Stimulated activated CD8-positive, alpha-beta memory T cell treated with anti-CD3 and anti-CD28 coated beads, Interleukin-7, amount 100 ng/mL, for 48 hours (primary cell): ENCODE measurements around the gene MB21D2.
"Not testable (repeated sequence)": the region's sequence is repeated elsewhere in the genome, so short reads cannot be mapped to it uniquely, and the experiment has no call there.

Source experiments
- DNase-seq, 2 donors: peaks; one replicate each; pipeline ENCODE4 v3.0.0-alpha.2; 2020; ENCODE audit warnings: low read depth in 1 of 2; ENCODE audit errors: extremely low read depth in 1 of 2

MB21D2 gene, protein sequence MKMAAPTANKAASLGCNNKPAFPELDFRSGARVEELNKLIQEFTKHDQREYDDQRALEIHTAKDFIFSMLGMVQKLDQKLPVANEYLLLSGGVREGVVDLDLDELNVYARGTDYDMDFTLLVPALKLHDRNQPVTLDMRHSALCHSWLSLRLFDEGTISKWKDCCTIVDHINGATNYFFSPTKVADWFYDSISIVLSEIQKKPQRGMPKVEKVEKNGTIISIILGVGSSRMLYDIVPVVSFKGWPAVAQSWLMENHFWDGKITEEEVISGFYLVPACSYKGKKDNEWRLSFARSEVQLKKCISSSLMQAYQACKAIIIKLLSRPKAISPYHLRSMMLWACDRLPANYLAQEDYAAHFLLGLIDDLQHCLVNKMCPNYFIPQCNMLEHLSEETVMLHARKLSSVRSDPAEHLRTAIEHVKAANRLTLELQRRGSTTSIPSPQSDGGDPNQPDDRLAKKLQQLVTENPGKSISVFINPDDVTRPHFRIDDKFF

DNA sequence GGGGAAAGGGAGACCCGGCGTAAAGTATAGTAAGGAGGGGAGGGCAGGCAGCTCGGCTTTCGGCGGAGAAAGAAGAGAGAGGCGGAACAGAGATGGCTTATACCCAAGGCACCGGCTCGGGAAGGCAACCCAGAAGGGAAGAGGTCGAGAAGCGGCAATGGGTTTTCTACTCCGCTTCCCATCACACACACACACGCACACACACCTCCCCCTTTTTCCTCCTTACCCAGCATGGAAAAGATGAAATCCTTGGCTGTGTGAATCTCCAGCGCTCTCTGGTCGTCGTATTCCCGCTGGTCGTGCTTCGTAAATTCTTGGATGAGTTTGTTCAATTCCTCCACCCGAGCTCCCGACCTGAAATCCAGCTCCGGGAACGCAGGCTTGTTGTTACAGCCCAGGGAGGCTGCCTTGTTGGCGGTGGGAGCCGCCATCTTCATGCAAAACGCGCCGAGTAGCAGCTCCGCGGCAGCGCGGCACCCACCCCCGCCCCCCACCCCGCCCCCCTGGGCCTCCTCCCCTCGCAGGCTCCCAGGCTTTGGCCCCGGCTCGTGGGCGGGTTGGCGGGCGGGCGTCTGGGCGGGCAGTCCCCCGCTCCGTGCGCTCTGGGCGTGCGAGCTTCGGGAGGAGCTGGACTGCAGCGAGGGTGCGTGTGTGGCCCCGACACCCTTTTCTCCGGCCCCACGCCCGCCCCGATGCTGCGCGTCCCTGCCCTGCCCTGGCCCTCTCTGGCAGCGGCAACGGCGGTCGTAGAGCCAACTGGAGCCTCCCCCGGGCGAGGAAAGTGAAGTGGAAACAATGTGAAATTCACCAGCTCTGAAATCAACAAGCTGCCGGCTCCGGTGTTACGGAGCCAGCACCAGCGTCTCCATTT is at the start of gene MB21D2:
MB21D2 (minus strand) TSS at position 453 of the 871 bp plus-strand sequence; CDS start at position 437, 16 bp downstream.
- DNase-seq, result peak in 1 of 2 donors; percentile 32

DNA sequence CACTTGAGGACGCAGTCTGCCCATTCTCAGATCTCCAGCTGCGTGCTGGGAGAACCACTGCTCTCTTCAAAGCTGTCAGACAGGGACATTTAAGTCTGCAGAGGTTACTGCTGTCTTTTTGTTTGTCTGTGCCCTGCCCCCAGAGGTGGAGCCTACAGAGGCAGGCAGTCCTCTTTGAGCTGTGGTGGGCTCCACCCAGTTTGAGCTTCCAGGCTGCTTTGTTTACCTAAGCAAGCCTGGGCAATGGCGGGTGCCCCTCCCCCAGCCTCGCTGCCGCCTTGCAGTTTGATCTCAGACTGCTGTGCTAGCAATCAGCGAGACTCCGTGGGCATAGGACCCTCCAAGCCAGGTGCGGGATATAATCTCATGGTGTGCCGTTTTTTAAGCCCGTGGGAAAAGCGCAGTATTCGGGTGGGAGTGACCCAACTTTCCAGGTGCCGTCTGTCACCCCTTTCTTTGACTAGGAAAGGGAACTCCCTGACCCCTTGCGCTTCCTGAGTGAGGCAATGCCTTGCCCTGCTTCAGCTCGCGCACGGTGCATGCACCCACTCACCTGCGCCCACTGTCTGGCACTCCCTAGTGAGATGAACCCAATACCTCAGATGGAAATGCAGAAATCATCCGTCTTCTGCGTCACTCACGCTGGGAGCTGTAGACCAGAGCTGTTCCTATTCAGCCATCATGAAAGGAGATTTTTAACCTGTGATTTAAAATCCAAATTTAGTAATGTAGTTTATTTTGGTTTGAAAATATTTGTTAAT is 47.5 kb upstream of the MB21D2 start:
- not testable (repeated sequence) for DNase-seq

DNA sequence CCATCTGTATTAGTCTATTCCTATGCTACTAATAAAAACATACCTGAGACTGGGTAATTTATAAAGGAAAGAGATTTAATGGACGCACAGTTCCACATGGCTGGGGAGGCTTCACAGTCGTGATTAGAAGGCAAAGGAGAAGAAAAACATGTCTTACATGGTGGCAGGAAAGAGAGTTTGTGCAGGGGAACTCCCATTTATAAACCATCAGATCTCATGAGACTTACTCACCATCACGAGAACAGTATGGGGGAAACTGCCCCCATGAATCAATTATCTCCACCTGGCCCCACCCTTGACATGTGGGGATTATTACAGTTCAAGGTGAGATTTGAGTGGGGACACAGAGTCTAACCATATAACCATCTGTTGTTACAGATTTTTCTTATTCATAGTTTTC is 42.1 kb upstream of the MB21D2 start:
- no peak for DNase-seq

DNA sequence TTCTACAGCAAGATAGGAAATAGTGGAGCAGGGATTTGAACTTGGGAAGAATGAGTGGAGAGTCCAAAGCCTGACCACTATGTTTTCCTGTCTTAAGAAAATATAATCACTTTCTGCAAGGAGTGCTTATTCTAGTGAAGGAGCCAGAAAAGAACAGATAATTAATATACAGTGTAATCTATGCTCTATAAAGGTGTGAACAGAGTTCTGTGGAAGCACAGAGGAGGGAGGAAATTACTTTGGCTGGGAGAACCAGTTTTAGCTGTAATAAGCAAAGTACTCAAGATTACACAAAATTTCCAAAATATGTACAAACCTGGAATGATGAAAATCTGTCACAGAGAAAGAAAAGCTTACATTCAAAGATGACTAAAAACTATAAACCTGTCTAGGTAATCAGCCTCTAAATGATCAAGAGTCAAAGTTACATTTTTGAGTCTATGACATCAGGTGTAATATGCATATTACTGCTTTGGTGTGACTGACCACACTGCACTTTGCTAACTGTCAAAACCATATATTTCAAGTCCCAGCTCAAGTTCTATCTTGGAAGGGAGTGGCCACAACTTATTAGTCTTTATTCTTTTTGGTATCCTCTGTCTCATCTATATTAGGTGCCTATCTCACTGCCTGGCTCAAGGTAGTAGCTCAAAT is 40.7 kb upstream of the MB21D2 start:
- no peak for DNase-seq

DNA sequence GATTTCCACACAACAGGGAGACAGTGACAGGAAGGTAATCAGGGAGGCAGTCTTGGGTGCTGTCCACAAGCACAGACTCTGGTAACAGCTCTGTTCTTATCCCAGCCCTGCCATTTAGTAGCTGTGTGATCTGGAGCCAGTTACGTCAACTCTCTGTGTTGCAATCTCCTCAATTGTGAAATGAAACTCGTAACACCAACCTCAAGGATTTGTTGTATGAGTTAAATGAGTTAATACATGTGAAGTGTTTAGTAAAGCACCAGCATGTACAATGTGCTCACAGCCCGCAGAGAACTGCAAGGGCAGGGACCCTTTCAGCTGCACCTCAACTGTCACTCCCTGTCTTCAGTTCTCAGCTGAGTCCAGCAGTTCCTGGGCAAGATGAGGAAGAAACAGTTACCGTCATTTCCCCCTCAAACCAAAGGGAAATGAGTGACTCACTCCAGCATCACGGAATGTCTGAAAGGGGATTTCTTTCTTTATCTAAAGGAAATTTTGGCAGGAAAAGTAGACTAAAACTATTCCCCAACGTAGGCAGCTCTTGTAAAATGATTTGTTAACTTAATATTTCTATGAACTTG is 39.9 kb upstream of the MB21D2 start:
- DNase-seq, result peak in 1 of 2 donors; percentile 17

DNA sequence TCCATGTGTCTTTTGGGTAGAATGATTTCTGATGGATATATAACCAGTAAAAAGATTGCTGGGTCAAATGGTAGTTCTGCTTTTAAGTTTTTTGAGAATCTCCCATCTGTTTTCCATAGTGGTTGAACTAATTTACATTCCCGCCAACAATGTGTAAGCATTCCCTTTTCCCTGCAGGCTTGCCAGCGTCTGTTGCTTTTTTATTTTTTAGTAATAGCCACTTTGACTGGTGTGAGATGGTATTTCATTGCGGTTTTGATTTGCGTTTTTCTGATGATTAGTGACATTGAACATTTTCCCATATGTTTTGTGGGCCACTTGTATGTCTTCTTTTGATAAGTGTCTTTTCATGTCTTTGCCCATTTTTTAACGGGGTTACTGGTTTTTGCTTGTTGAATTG is 36.3 kb upstream of the MB21D2 start:
- no peak for DNase-seq

DNA sequence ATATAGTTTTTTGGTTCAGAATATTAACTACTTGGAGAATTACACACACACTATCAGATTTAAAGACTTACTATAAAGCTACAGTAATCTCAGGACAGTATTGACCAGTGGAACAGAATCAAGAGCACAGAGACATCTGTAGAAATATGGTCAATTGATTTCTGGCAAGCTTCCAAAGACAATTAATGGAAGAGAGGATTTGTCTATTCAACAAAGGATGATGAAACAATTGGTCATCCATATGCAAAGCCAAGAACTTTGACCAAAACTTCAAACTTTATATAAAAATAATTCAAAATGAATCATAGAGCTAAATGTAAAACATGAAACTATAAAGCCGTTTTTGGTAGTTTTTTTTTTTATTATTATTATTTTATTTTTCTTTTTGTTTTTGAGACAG is 29.8 kb upstream of the MB21D2 start:
- DNase-seq, result no peak

DNA sequence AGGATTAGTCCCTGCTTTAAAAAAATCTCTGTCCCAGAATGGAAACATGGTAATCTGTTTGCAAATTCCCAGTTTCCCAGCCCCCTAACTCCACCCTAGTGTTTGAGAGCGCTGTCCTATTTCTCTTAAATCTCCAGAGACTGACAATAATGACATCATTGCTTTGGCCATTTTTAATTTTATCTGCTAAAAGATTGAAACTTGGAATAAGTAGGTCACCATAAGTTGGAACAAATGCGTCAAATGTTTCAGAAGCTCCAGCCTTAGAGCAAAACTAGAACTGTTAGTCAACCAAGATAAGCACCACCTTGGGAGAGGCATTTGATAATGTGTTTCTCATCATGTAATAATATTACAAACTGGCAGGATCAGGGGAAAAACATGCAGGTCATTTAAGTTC is 25.7 kb upstream of the MB21D2 start:
- DNase-seq, result no peak

DNA sequence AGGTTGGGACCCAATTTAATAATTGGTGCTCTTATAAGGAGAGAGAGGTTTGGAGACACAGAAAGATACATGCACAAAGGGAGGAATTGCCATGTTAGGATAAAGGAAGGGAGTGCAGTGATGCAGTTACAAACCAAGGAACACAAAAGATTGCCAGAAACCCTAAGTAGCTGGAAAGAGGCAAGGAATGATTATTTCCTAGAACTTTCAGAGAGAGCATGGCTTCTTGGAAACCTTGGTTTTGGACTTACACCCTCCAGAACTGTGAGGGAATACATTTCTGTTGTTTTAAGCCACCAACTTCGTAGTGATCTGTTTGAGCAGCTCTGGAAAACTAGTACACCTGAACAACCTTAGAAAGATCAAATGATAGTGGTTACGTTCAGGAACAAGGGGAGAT is 25.0 kb upstream of the MB21D2 start:
- DNase-seq, result no peak

DNA sequence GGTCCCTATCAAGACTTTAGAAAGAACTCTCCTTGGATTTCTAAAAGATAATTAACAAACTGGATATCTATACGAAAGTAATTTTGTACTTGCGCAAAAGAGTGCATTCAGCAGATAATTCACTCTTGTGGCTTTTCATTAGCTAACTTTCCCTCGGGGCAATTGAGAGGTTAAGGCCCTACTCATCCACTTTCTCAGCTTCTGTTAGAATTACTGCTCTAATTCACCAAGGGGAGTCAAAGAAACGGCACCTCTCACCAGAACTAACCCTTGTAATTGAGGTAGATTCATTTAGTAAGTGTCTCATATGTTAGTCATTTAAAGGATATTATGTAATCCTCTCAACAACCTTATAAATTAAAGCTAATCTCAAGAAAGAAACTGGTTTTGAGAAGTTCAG is 22.5 kb upstream of the MB21D2 start:
- DNase-seq, result no peak

DNA sequence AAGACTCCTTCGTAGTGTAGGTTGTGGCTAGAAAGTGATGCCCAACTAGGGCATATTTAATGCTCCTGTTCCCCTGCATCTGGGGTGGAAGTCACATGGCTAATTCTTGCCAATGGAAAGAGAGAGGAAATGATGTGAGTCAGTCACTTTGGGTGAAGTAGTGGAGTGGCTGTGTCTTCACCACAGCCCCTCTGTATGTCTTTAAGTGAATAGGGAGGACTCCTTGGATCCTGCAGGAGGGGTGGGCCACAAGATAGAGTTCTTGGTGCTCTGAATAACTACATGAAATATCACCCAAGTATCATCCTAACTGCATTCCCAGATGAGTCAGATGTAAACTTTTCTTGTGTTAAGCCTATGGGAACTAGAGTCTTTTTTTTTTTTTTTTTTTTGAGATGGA is 17.8 kb upstream of the MB21D2 start:
- DNase-seq, result no peak

DNA sequence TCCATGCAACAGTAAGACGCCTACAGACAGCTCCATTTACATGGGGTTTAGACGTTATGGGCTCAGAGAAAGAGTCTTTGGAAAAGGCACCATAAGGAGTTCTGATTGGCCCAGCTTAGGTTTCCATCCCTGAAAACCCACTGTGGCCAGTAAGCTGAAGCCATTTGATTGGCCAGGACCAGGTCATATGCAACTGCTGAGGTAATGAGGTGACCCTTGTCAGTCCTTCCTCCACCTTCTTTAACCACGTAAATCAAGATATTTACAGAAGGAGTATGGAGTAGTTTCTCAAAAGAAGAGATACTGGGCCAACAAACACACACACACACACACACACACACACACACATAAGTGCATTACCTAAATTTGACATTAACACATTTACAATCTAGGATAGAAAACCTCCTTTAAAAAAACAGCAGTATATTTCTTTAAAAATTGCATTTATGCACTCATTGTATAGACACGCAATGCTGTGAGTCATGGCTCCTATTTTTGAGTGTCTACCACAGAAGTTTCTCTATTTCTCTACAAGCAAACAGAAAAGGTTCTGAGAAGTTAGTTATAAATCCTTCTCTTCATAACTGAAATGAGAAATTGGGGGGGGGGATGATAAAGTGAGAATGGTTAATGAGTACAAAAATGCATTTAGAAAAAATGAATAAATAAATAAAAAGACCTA is 16.3 kb upstream of the MB21D2 start:
- DNase-seq, result no peak

DNA sequence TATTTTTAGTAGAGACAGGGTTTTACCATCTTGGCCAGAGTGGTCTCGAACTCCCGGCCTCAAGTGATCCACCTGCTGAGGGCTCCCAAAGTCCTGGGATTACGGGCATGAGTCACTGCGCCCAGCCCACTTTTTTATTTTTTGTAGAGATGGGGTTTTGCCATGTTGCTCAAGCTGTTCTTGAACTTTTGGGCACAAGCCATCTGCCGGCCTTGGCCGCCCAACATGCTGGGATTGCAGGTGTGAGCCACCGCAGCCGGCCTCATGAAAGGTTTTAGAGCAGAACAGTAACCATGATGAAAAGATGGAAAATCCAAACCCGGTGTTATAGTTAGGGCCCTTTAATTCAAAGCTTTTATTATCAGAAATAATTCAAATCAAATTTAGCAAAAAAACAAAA is 15.6 kb upstream of the MB21D2 start:
- no peak for DNase-seq

DNA sequence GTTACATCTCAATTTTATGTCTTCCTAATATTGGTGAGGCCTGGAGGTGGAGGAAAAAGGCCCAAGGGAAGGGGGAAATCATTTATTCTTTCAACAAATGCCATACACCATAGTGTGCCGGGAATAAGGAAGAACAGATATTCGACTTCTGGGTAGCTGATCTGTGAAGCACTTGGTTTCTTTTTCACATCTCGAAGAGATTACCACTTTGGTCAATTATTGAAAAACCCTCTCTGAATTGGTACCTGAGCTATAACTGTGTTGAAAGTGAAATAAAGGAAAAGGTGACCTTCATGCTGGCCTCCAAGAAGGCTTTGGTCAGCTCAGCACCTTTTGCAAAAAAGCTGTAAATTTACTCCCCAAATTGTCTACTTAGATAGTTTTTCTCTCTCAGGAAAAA is 14.2 kb upstream of the MB21D2 start:
- no peak for DNase-seq

DNA sequence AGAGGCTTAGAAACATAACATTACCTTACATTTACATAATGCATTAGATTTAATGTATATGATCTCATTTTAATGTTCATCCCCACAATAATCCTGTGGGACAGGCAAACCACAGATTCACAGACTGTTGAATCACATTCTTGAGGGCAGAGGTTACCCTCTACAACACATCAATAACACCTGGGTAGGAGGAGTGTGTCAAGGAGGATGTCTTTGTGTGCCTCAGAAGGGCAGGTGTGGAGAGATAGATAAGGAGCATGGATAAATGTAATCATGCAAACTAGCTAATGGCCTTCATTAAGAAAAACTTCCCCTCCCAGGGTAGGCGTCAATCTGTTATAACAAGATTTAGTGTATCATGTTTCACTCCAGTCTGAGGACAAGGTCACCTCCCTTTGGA is 12.9 kb upstream of the MB21D2 start:
- DNase-seq, result no peak

DNA sequence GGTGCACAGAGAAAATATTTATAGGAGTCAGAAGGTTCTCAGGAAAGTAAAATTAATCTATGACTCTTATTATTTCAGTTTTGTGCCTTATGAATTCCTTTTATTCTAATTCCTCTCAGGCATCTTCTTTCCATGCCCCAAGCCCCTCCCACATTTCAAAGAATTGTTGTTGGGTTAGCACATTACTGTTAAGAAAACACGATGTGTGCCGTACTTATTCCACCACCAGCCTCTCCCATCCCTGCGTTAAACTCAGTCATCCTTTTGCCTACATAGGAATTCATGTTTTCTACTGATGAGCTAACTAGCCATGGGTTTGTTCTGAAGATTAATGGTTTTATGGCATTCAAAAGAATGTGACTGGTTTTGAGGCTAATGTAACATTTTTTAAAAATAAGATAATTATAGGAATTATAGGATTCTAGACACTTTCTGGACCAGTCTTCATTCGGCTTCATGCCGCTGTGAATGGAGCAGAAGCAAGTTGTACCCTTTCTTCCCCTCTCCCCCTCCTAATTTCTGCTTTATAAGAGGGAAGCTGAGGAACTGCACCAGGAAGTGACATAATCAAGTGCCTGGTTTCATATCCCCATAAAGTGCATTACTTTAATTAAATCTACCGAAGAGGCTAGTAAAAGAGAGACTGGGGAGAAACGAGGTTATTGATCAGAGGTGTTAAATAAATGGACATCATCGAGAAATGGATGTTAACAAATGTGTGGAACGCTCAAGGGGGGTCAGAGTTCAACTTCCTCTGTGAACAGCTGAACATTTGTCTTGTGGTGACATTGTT is 12.3 kb upstream of the MB21D2 start:
- no peak for DNase-seq

DNA sequence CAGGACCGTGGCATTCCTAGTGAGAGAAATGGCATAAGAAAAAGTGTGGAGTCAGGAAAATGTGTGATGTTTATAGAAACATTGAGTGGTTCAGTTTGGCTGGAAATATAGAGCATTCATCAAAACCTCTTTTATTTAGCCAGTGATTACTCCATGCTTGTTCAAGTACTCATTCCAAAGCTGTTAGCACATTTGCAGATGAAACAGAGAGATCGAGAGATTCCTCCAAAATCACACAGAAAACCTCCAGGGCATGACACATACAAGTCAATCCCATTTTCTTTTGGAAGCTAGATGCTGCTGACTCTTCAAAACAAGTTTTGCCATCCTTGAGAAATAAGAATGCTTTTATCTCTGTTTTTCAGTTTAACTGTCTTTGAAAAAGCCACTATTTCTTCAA is 11.5 kb upstream of the MB21D2 start:
- no peak for DNase-seq

DNA sequence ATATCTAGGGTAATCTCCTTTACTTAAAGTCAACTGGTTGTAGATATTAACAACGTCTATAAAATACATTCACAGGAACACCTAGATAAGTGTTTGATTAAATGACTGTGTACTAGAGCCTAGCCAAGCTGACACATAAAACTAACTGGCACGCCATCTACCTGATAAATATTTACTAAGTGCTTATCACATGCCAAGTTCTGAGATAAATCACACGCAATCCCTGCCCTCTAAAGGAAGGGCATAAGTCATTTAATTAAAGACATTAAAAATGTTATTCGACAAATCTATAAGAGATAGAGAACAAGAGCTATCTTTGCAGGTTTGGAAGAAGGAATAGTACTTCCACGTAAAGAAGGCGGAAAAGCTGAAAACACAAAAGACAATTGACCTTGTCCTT is 11.1 kb upstream of the MB21D2 start:
- no peak for DNase-seq

DNA sequence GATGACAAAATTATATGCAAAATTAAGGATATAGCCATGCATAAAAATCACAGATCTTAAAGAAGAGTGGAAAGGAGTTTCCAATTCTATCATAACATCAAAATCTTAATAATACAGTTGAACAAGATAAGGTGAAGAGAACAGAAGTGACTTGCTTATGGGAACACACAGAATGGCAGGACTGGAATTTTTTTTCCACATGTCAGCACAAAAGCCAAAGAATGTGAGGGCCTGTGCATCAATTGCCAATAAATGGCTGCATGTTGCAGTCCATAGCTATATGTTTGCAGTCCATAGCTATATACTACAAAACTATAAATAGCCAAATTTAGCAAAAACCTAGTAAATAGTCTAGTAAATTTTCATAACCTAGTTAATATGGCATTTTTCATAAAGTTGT is 10.4 kb upstream of the MB21D2 start:
- DNase-seq, result no peak
